ENCODE measurements around the gene WNT10A. TPM values are rescaled to one million over a fixed set of nuclear protein-coding genes. Genes with fewer than 3 reads are reported as not detected.

Gene WNT10A
- total and polyA plus RNA-seq, 9 of the 15 experiments (the other 6 are each of a cell fraction or from before 2014, with no cell fraction given), result not detected

- Histone ChIP-seq H3K9me3 (replicated peaks; ENCODE audit: control insufficient read depth, insufficient read depth, low read depth, low read length) (no peaks in the 10 kb centered on the region), H3K9me1 (ENCODE audit: control insufficient read depth, insufficient read depth, low read length) (no peaks in the 10 kb centered on the region), H3K4me2 (ENCODE audit: insufficient read depth, low read length) (no peak overlapping the region), H3K4me3 (no peak overlapping the region), H2AFZ (ENCODE audit: low read depth, low read length) (no peak overlapping the region), H3K79me2 (ENCODE audit: control insufficient read depth, insufficient read depth, low read length) (no peaks in the 10 kb centered on the region), H4K20me1 (replicated peaks; ENCODE audit: control insufficient read depth, insufficient read depth, low read length) (0 out of 2 replicates have a peak, but pooled peaks cover 9% of the 10 kb centered on the region), H3K36me3 (ENCODE audit: control insufficient read depth, insufficient read depth, low read length) (no peaks in the 10 kb centered on the region), H3K27ac (ENCODE audit: extremely low read depth, low read depth, low read length) (no peak overlapping the region), H3K9ac (ENCODE audit: insufficient read depth in 1 of 2, low read depth in 2 of 2, low read length in 2 of 2) (peak overlapping the region in 1 of 2 experiments; percentile 26; a peak in 1 of 4 replicates), H3K27me3 (ENCODE audit: control insufficient read depth in 2 of 2, insufficient read depth in 2 of 2, low read length in 2 of 2) (peaks cover 2 to 61% of the 10 kb centered on the region in 2 experiments; a peak in 4 of 5 replicates), H3K4me1 (replicated peaks in 1 of 2; ENCODE audit: control insufficient read depth in 2 of 2, insufficient read depth in 2 of 2, low read length in 2 of 2) (peaks cover 0 to 16% of the 10 kb centered on the region in 2 experiments; a peak in 2 of 5 replicates)
- ATAC-seq (no peak), DNase-seq (ENCODE audit: extremely low read depth in 1 of 4, low spot score in 3 of 4) (no peak), FAIRE-seq (no peak)
- POLR2A ChIA-PET, result interaction anchor here (0.8 to 1.3 kb wide), 2 partner anchors 10 to 12 kb away, joined by 4 read pairs; no protein-coding TSS in a partner anchor
- BruUV-seq (replicated peaks), result no TSS peak
- WGBS (ENCODE audit: insufficient coverage, low coverage, missing lambda C conversion rate), result 8% methylated on average over 4 of the region's 5 CpGs
- CTCF ChIA-PET (ENCODE audit: low intra/inter-chr PET ratio), result no interaction called here
- intact Hi-C loops (cut with micrococcal nuclease), result no loop called here
- in situ Hi-C loops (cut with MboI), result no loop called here
- no peak for TF ChIP-seq AFF1 (IDR thresholded peaks at IDR 0.05; ENCODE audit: low read depth in 1 of 2, partially characterized antibody in 2 of 2)
- TF ChIP-seq E2F1 (CRISPR knock-in tag; IDR thresholded peaks at IDR 0.05), result no peak
- TF ChIP-seq NCOA2 (IDR thresholded peaks at IDR 0.05; ENCODE audit: partially characterized antibody in 2 of 2), result no peak
- TF ChIP-seq ID3 (CRISPR knock-in tag; IDR thresholded peaks at IDR 0.05), result no peak
- no peak for TF ChIP-seq ID3 (tag; IDR thresholded peaks at IDR 0.05)
- no peak for TF ChIP-seq ATF3 (IDR thresholded peaks at IDR 0.05)
- no peak for TF ChIP-seq ATF3 (CRISPR knock-in tag; conservative IDR thresholded peaks at IDR 0.05)
- no peak for TF ChIP-seq SMARCA4 (IDR thresholded peaks at IDR 0.05)
- TF ChIP-seq E2F6 (IDR thresholded peaks at IDR 0.05; ENCODE audit: borderline replicate concordance in 1 of 2, extremely low read depth in 1 of 2, insufficient read depth in 1 of 2, insufficient read length in 1 of 2, low read depth in 1 of 2, low read length in 1 of 2, poor library complexity in 1 of 2, severe bottlenecking in 1 of 2), result no peak
- no peak for TF ChIP-seq THRAP3 (IDR thresholded peaks at IDR 0.05; ENCODE audit: borderline replicate concordance)
- no peak for TF ChIP-seq FOXK1 (CRISPR knock-in tag; IDR thresholded peaks at IDR 0.05; ENCODE audit: borderline replicate concordance)
- TF ChIP-seq ZNF561 (CRISPR knock-in tag; conservative IDR thresholded peaks at IDR 0.05), result no peak
- TF ChIP-seq PYGO2 (tag; IDR thresholded peaks at IDR 0.05), result no peak
- TF ChIP-seq ZNF174 (CRISPR knock-in tag; IDR thresholded peaks at IDR 0.05), result no peak
- TF ChIP-seq NCOA6 (IDR thresholded peaks at IDR 0.05), result no peak
Measured at GRCh38 chr2:218888341-218888740, 7.7 kb downstream of the WNT10A start.

Measured in K562 (cell line).